Stomach (tissue), 4 donors: Measurements from ENCODE around the gene SLC24A3.

Experiments used
- POLR2A ChIP-seq, 4 donors: fragments of 450-650 bp; IDR thresholded peaks; one replicate each; pipeline ENCODE4 v1.6.1; 2016; ENCODE audit warnings: antibody characterized with exemption in 4 of 4, control low read depth in 2 of 4, mild to moderate bottlenecking in 1 of 4, moderate library complexity in 1 of 4
- POLR2AphosphoS5 ChIP-seq, 3 donors: sonication (generic); formaldehyde crosslinking; IDR thresholded peaks; one replicate each; pipeline ENCODE4 v1.6.1; 2016; ENCODE audit warnings: antibody characterized with exemption in 3 of 3
- TF ChIP-seq, protein P1 (sequence below), 7 experiments: fragments of 450-650 bp in 4 of 7; fragments of 200-600 bp in 3 of 7; sonication (generic) in 3 of 7; IDR thresholded peaks; one replicate each; pipeline ENCODE4 v1.5.1; 2016 to 2019; ENCODE audit warnings: antibody characterized with exemption in 7 of 7, control low read depth in 2 of 7, mild to moderate bottlenecking in 1 of 7

DNA sequence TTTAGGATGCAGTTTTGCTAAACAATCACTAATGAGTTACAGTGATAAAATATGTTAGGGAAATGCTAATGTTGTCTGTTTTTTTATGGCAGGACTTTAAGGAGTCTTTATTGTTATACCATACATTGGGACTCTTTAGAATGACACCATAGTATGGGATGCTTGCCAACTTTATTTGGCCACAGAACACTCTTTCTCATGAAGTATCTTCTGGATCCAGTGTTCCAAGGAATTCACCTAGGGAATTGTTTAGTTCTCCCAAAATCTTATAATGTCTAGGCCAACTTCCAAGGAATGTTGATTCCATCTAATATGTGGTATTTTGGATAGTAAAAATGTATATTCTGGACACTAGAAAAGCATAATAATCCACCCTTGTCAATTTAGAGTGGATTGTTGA lies 548.9 kb downstream of the SLC24A3 start:
- no peak for TF ChIP-seq POLR2AphosphoS5 (IDR thresholded peaks at IDR 0.05)
- TF ChIP-seq, protein P1, sequence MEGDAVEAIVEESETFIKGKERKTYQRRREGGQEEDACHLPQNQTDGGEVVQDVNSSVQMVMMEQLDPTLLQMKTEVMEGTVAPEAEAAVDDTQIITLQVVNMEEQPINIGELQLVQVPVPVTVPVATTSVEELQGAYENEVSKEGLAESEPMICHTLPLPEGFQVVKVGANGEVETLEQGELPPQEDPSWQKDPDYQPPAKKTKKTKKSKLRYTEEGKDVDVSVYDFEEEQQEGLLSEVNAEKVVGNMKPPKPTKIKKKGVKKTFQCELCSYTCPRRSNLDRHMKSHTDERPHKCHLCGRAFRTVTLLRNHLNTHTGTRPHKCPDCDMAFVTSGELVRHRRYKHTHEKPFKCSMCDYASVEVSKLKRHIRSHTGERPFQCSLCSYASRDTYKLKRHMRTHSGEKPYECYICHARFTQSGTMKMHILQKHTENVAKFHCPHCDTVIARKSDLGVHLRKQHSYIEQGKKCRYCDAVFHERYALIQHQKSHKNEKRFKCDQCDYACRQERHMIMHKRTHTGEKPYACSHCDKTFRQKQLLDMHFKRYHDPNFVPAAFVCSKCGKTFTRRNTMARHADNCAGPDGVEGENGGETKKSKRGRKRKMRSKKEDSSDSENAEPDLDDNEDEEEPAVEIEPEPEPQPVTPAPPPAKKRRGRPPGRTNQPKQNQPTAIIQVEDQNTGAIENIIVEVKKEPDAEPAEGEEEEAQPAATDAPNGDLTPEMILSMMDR (IDR thresholded peaks at IDR 0.05), result no peak
- TF ChIP-seq POLR2A (IDR thresholded peaks at IDR 0.05), result no peak
